HUES64 (cell line): Measurements from ENCODE around the gene CENPP.

Experiments used
- H3K27ac ChIP-seq: 2 replicates; pipeline ENCODE4 v1.7.0; 2013; ENCODE audit warnings: low read depth, low read length, inconsistent platforms
- H3K27me3 ChIP-seq: 2 replicates; pipeline ENCODE4 v1.6.1; 2013; ENCODE audit warnings: mild to moderate bottlenecking, low read length; ENCODE audit not compliant: insufficient read depth
- H3K36me3 ChIP-seq: 2 replicates; pipeline ENCODE4 v1.6.1; 2013; ENCODE audit warnings: mild to moderate bottlenecking, low read length; ENCODE audit not compliant: insufficient read depth
- H3K4me1 ChIP-seq: 2 replicates; pipeline ENCODE4 v1.6.1; 2013; ENCODE audit warnings: mild to moderate bottlenecking, low read length, moderate library complexity; ENCODE audit not compliant: insufficient read depth
- H3K4me3 ChIP-seq: 2 replicates; pipeline ENCODE4 v1.5.1; 2013; ENCODE audit warnings: mild to moderate bottlenecking, low read length, moderate library complexity
- H3K9ac ChIP-seq: 2 replicates; pipeline ENCODE4 v1.6.1; 2013; ENCODE audit warnings: mild to moderate bottlenecking, low read depth, low read length
- H3K9me3 ChIP-seq: 2 replicates; pipeline ENCODE4 v1.6.1; 2013; ENCODE audit warnings: low read depth, low read length; ENCODE audit not compliant: insufficient read depth
- WGBS: fragments of 150-250, 120-280 bp; methylation state at CpG from one replicate; pipeline ENCODE4 v1.1.7; 2013; ENCODE audit warnings: missing lambda C conversion rate; 5-methylcytosine and 5-hydroxymethylcytosine counted together

Gene CENPP

DNA sequence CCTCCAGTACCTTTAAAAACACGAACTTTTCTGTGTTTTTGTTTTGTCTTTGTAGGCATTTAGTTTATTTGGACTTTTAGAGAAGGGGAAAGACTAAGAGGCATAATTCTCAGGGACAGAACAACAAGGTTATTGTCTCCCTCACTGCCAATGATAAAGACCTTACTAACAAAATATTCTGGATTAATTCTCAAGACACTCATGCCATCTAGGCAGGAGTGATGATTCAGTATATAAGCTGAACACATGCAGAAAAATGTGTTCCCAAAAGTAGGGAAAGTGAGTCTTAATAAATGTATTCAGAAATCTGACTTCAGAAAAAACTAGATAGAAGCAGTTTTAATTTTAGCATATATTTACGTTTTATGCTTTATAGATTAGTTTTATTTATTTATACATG, 173.9 kb downstream of the CENPP start:
- Histone ChIP-seq H3K4me1 (peaks cover 19% of the 10 kb centered on the region), H3K36me3 (no peaks in the 10 kb centered on the region), H3K27me3 (no peaks in the 10 kb centered on the region), H3K27ac (no peak overlapping the region), H3K4me3 (no peak overlapping the region), H3K9ac (no peak overlapping the region), H3K9me3 (no peaks in the 10 kb centered on the region)
- no CpG with 5 or more reads among the region's 2 CpGs for WGBS

DNA sequence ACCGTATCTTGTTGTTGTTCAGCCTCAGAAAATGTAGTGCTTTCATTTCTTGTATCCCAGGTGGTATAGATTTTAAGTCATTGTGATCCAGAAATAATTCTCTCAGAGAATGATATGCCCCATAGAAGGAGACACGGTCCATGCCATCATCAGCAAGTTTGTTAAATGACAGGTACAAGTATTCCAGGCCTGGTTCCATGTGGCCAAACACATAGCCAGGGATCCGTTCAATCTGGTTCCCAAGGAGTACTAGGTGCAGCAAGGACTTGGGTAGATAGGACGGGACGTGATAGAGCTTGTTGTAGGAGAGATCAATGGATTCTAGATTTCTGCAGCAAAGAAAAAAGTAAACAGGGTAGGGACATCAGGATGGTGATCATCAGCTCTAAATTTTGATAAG, 175.0 kb downstream of the CENPP start:
- no peak overlapping the region for H3K27ac ChIP-seq
- no peak overlapping the region for H3K4me3 ChIP-seq
- 91% methylated on average over 5 of the region's 5 CpGs for WGBS
- H3K27me3 ChIP-seq: no peaks in the 10 kb centered on the region
- H3K9ac ChIP-seq: no peak overlapping the region
- no peaks in the 10 kb centered on the region for H3K9me3 ChIP-seq
- H3K36me3 ChIP-seq: no peaks in the 10 kb centered on the region
- H3K4me1 ChIP-seq: peaks cover 19% of the 10 kb centered on the region

- Histone ChIP-seq H3K9ac (no peak overlapping the region), H3K4me3 (no peak overlapping the region), H3K36me3 (no peaks in the 10 kb centered on the region), H3K4me1 (peaks cover 21% of the 10 kb centered on the region), H3K27ac (no peak overlapping the region), H3K27me3 (no peaks in the 10 kb centered on the region), H3K9me3 (no peaks in the 10 kb centered on the region)
- 91% methylated on average over 4 of the region's 5 CpGs for WGBS
Observed at GRCh38 chr9:92501671-92502393, 176.1 kb downstream of the CENPP start.

GRCh38 chr9:92503156-92503555, 177.4 kb downstream of the CENPP start:
- H3K4me1 ChIP-seq: peaks cover 21% of the 10 kb centered on the region
- WGBS: 70% methylated on average over 2 of the region's 2 CpGs

DNA sequence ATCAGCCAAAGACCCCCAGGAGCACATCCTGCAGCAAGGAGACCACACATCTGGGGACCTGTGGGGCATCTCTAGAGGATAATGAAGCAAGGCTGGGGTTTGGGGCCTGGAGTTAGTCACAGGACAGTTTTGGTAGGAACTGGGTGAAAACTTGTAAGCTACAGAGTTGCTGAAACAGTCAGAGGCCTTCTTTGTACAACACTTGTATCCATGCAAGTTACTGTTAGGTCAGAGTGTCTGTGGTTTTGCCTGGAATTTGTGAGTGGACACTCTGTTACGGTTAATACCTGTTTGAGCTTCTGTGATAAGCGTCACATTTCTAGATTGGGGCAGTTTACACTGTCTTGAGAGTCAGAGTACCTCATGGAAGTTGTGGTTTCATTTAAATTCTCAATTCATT, 179.1 kb downstream of the CENPP start:
- Histone ChIP-seq H3K9me3 (no peaks in the 10 kb centered on the region), H3K27ac (no peak overlapping the region), H3K4me3 (no peak overlapping the region), H3K36me3 (no peaks in the 10 kb centered on the region), H3K27me3 (no peaks in the 10 kb centered on the region), H3K4me1 (peaks cover 13% of the 10 kb centered on the region), H3K9ac (no peak overlapping the region)
- WGBS: 94% methylated on average over 2 of the region's 2 CpGs

More at GRCh38 chr9:92503156-92503555, 177.4 kb downstream of the CENPP start:
- H3K27me3 ChIP-seq: no peaks in the 10 kb centered on the region
- H3K27ac ChIP-seq: no peak overlapping the region
- H3K9ac ChIP-seq: no peak overlapping the region
- H3K36me3 ChIP-seq: no peaks in the 10 kb centered on the region
- H3K9me3 ChIP-seq: no peaks in the 10 kb centered on the region
- H3K4me3 ChIP-seq: no peak overlapping the region

- Histone ChIP-seq H3K9ac (no peak overlapping the region), H3K4me3 (no peak overlapping the region), H3K9me3 (no peaks in the 10 kb centered on the region), H3K27me3 (no peaks in the 10 kb centered on the region), H3K36me3 (no peaks in the 10 kb centered on the region), H3K27ac (no peak overlapping the region), H3K4me1 (peaks cover 13% of the 10 kb centered on the region)
- 87% methylated on average over 3 of the region's 3 CpGs for WGBS
Observed at GRCh38 chr9:92506184-92506857, 180.6 kb downstream of the CENPP start.

DNA sequence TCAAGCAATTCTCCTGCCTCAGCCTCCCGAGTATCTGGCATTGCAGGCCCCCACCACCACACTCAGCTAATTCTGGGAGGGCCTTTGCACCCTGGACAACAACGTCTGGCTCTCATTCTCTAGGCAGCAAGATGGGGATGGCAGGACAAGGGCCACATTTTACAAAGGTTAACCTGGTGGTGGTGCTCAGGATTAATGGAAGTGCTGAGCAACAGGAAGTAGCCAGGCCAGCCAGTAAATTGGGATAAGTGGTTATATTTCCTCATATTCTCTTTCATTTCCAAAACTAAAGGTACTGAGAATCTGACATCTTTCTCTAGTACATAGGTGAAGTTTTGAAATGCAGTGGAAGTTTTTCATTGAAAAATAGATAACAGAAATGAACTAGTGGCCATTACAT, 181.3 kb downstream of the CENPP start:
- WGBS: 87% methylated on average over 2 of the region's 2 CpGs
- Histone ChIP-seq H3K9me3 (no peaks in the 10 kb centered on the region), H3K4me3 (no peak overlapping the region), H3K4me1 (peaks cover 13% of the 10 kb centered on the region), H3K27ac (no peak overlapping the region), H3K27me3 (no peaks in the 10 kb centered on the region), H3K36me3 (no peaks in the 10 kb centered on the region), H3K9ac (no peak overlapping the region)

DNA sequence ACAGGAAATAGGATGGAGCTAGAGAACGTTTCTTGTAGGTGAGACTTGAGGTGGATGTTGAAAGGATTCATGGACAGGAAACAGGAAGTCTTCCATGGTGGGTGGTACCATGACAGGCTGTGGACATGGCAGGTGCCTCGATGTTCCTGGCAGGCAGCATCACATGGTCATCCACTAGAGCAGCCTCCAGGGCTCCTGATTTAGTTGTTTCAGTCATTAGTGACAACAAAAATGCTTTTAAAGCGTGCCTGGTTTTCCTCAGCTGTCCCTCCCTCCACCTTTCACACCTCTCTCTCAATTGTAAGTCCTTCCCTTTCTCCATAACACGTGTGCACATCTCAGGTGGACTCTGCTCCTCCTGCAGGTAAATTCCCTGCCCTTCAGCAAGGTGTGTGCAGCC, 181.7 kb downstream of the CENPP start:
- no peaks in the 10 kb centered on the region for H3K27me3 ChIP-seq
- no peaks in the 10 kb centered on the region for H3K9me3 ChIP-seq
- H3K4me1 ChIP-seq: peaks cover 13% of the 10 kb centered on the region
- H3K27ac ChIP-seq: no peak overlapping the region
- no peak overlapping the region for H3K4me3 ChIP-seq
- no peak overlapping the region for H3K9ac ChIP-seq
- 85% methylated on average over 4 of the region's 4 CpGs for WGBS
- H3K36me3 ChIP-seq: no peaks in the 10 kb centered on the region

- H3K27ac ChIP-seq: no peak overlapping the region
- 83% methylated on average over 10 of the region's 10 CpGs for WGBS
- no peaks in the 10 kb centered on the region for H3K27me3 ChIP-seq
Observed at GRCh38 chr9:92508018-92508820, 182.5 kb downstream of the CENPP start.

GRCh38 chr9:92509050-92509449, 183.3 kb downstream of the CENPP start:
- 93% methylated on average over 5 of the region's 5 CpGs for WGBS
- Histone ChIP-seq H3K9me3 (no peaks in the 10 kb centered on the region), H3K4me1 (peaks cover 2% of the 10 kb centered on the region; the same call in 1 of the 2 replicates), H3K9ac (no peak overlapping the region), H3K27ac (no peak overlapping the region), H3K4me3 (no peak overlapping the region), H3K27me3 (no peaks in the 10 kb centered on the region), H3K36me3 (no peaks in the 10 kb centered on the region)

More at GRCh38 chr9:92508018-92508820, 182.5 kb downstream of the CENPP start:
- Histone ChIP-seq H3K4me1 (peaks cover 9% of the 10 kb centered on the region), H3K9me3 (no peaks in the 10 kb centered on the region), H3K9ac (no peak overlapping the region), H3K4me3 (no peak overlapping the region), H3K36me3 (no peaks in the 10 kb centered on the region)

- H3K4me3 ChIP-seq: no peak overlapping the region
- H3K36me3 ChIP-seq: no peaks in the 10 kb centered on the region
- no peaks in the 10 kb centered on the region for H3K9me3 ChIP-seq
- 0 out of 2 replicates have a peak, but pooled peaks cover 2% of the 10 kb centered on the region for H3K4me1 ChIP-seq
- H3K27ac ChIP-seq: no peak overlapping the region
- H3K27me3 ChIP-seq: no peaks in the 10 kb centered on the region
- H3K9ac ChIP-seq: no peak overlapping the region
Observed at GRCh38 chr9:92510747-92511146, 185.0 kb downstream of the CENPP start.
